ACC112 (cell line): Measurements from ENCODE around the gene TMC1.
"Not testable (repeated sequence)": the region's sequence is repeated elsewhere in the genome, so short reads cannot be mapped to it uniquely, and the experiment has no call there.

Source experiments
- H2AFZ ChIP-seq: fragments of 200-600 bp; sonication (generic); one replicate; pipeline ENCODE4 v1.6.0; 2017; ENCODE audit warnings: antibody characterized with exemption, low read length; ENCODE audit not compliant: unreplicated experiment
- H3K27ac ChIP-seq: fragments of 200-600 bp; sonication (generic); 2 replicates; pipeline ENCODE4 v1.5.1; 2014; ENCODE audit warnings: low read depth, mild to moderate bottlenecking, antibody characterized with exemption, low read length, moderate library complexity
- H3K27me3 ChIP-seq: fragments of 200-600 bp; sonication (generic); 2 replicates; pipeline ENCODE4 v1.6.1; 2014; ENCODE audit warnings: mild to moderate bottlenecking, antibody characterized with exemption, low read length, moderate library complexity, mixed read lengths; ENCODE audit not compliant: insufficient read depth
- H3K36me3 ChIP-seq: fragments of 200-600 bp; sonication (generic); 2 replicates; pipeline ENCODE4 v1.6.1; 2016; ENCODE audit warnings: mild to moderate bottlenecking, antibody characterized with exemption, low read length, moderate library complexity, mixed read lengths; ENCODE audit not compliant: insufficient read depth
- H3K4me1 ChIP-seq: fragments of 200-600 bp; sonication (generic); one replicate; pipeline ENCODE4 v1.6.1; 2016; ENCODE audit warnings: low read length, mixed read lengths; ENCODE audit not compliant: insufficient read depth, unreplicated experiment, control insufficient read depth
- H3K4me3 ChIP-seq: fragments of 200-600 bp; sonication (generic); 2 replicates; pipeline ENCODE4 v1.5.1; 2014; ENCODE audit warnings: mild to moderate bottlenecking, low read depth, low read length
- H3K79me2 ChIP-seq: fragments of 200-600 bp; sonication (generic); one replicate; pipeline ENCODE4 v1.6.0; 2016; ENCODE audit warnings: low read length; ENCODE audit not compliant: control insufficient read depth, unreplicated experiment, insufficient read depth

The TMC1 gene

GRCh38 chr9:72521416-72521815 lies at the start of gene TMC1:
TSS of gene TMC1 (plus strand) at chr9:72521608. CDS start at chr9:72648649, 127,041 bp downstream.
- not testable (repeated sequence) for H3K27ac ChIP-seq, H3K27me3 ChIP-seq, H3K36me3 ChIP-seq, H3K4me1 ChIP-seq, H3K4me3 ChIP-seq, H2AFZ ChIP-seq, H3K79me2 ChIP-seq

GRCh38 chr9:72473474-72474261 lies 47.7 kb upstream of the TMC1 start:
- Histone ChIP-seq H3K27me3 (no peaks in the 10 kb centered on the region), H3K4me1 (peaks cover 35% of the 10 kb centered on the region), H3K27ac (peak overlapping the region; percentile 27; the same call in 1 of the 2 replicates), H2AFZ (no peak overlapping the region), H3K79me2 (no peaks in the 10 kb centered on the region), H3K36me3 (no peaks in the 10 kb centered on the region), H3K4me3 (no peak overlapping the region)

- peaks cover 41% of the 10 kb centered on the region for H3K4me1 ChIP-seq
- no peak overlapping the region for H3K4me3 ChIP-seq
- no peaks in the 10 kb centered on the region for H3K79me2 ChIP-seq
- no peaks in the 10 kb centered on the region for H3K36me3 ChIP-seq
- H2AFZ ChIP-seq: no peak overlapping the region
- no peaks in the 10 kb centered on the region for H3K27me3 ChIP-seq
- no peak overlapping the region for H3K27ac ChIP-seq
Observed at GRCh38 chr9:72474676-72475075, 46.7 kb upstream of the TMC1 start.

- H3K4me1 ChIP-seq: peaks cover 46% of the 10 kb centered on the region
- no peaks in the 10 kb centered on the region for H3K36me3 ChIP-seq
- H3K27ac ChIP-seq: no peak overlapping the region
- no peaks in the 10 kb centered on the region for H3K27me3 ChIP-seq
- H3K79me2 ChIP-seq: no peaks in the 10 kb centered on the region
- H2AFZ ChIP-seq: no peak overlapping the region
- no peak overlapping the region for H3K4me3 ChIP-seq
Observed at GRCh38 chr9:72476100-72476499, 45.3 kb upstream of the TMC1 start.

- Histone ChIP-seq H3K27me3 (no peaks in the 10 kb centered on the region), H3K79me2 (no peaks in the 10 kb centered on the region), H3K4me3 (no peak overlapping the region), H3K27ac (peak overlapping the region; percentile 6; the same call in 1 of the 2 replicates), H3K4me1 (peaks cover 48% of the 10 kb centered on the region), H2AFZ (no peak overlapping the region), H3K36me3 (no peaks in the 10 kb centered on the region)
Observed at GRCh38 chr9:72476617-72477437, 44.6 kb upstream of the TMC1 start.

- H3K27me3 ChIP-seq: no peaks in the 10 kb centered on the region
- H3K27ac ChIP-seq: peak overlapping the region; percentile 28
- no peaks in the 10 kb centered on the region for H3K79me2 ChIP-seq
- H3K4me1 ChIP-seq: peaks cover 47% of the 10 kb centered on the region
- no peak overlapping the region for H3K4me3 ChIP-seq
- no peaks in the 10 kb centered on the region for H3K36me3 ChIP-seq
- H2AFZ ChIP-seq: peak overlapping the region; percentile 26
Observed at GRCh38 chr9:72477930-72478518, 43.4 kb upstream of the TMC1 start.

GRCh38 chr9:72478966-72479365 lies 42.4 kb upstream of the TMC1 start:
- no peak overlapping the region for H2AFZ ChIP-seq
- H3K36me3 ChIP-seq: no peaks in the 10 kb centered on the region
- peaks cover 38% of the 10 kb centered on the region for H3K4me1 ChIP-seq
- H3K27ac ChIP-seq: peak overlapping the region; percentile 22; the same call in 1 of the 2 replicates
- H3K27me3 ChIP-seq: no peaks in the 10 kb centered on the region
- H3K4me3 ChIP-seq: no peak overlapping the region
- H3K79me2 ChIP-seq: no peaks in the 10 kb centered on the region

- not testable (repeated sequence) for H3K27ac ChIP-seq, H3K79me2 ChIP-seq, H3K27me3 ChIP-seq, H3K36me3 ChIP-seq, H2AFZ ChIP-seq, H3K4me3 ChIP-seq
- peaks cover 43% of the 10 kb centered on the region for H3K4me1 ChIP-seq
Observed at GRCh38 chr9:72480261-72480660, 41.1 kb upstream of the TMC1 start.

GRCh38 chr9:72480921-72481320 lies 40.5 kb upstream of the TMC1 start:
- Histone ChIP-seq H3K4me1 (peaks cover 43% of the 10 kb centered on the region), H2AFZ (no peak overlapping the region), H3K27ac (no peak overlapping the region), H3K36me3 (no peaks in the 10 kb centered on the region), H3K79me2 (no peaks in the 10 kb centered on the region), H3K4me3 (no peak overlapping the region), H3K27me3 (no peaks in the 10 kb centered on the region)

- H2AFZ ChIP-seq: no peak overlapping the region
- H3K79me2 ChIP-seq: no peaks in the 10 kb centered on the region
- no peak overlapping the region for H3K4me3 ChIP-seq
- no peak overlapping the region for H3K27ac ChIP-seq
- H3K4me1 ChIP-seq: peaks cover 8% of the 10 kb centered on the region
- H3K27me3 ChIP-seq: no peaks in the 10 kb centered on the region
- H3K36me3 ChIP-seq: no peaks in the 10 kb centered on the region
Observed at GRCh38 chr9:72485821-72486593, 35.4 kb upstream of the TMC1 start.
